MV-4-11 (cell line): Measurements from ENCODE around the gene GPA33.

Source experiments
- DNase-seq: peaks from one replicate; lab custom pipeline; 2025; lab: John Stamatoyannopoulos, UW

The GPA33 gene

GRCh38 chr1:167090314-167090942 lies at the start of gene GPA33:
TSS of gene GPA33 (minus strand) at chr1:167090377. CDS start at chr1:167090287, 90 bp downstream.
- DNase-seq, result peak; percentile 61

GRCh38 chr1:167138703-167139102 lies 48.5 kb upstream of the GPA33 start:
- DNase-seq, result no peak

GRCh38 chr1:167137793-167138510 lies 47.8 kb upstream of the GPA33 start:
- DNase-seq, result no peak

- no peak for DNase-seq
These were observed 47.2 kb upstream of the GPA33 start for GRCh38 chr1:167137332-167137781.

- DNase-seq, result no peak
These were observed 46.6 kb upstream of the GPA33 start for GRCh38 chr1:167136806-167137205.

GRCh38 chr1:167136191-167136614 lies 46.0 kb upstream of the GPA33 start:
- no peak for DNase-seq

GRCh38 chr1:167135281-167135840 lies 45.2 kb upstream of the GPA33 start:
- no peak for DNase-seq

- DNase-seq, result no peak
These were observed 42.3 kb upstream of the GPA33 start for GRCh38 chr1:167132301-167133010.

- no peak for DNase-seq
These were observed 40.8 kb upstream of the GPA33 start for GRCh38 chr1:167130829-167131510.

- DNase-seq, result no peak
These were observed 38.4 kb upstream of the GPA33 start for GRCh38 chr1:167128261-167129227.

- DNase-seq, result no peak
These were observed 37.5 kb upstream of the GPA33 start for GRCh38 chr1:167127661-167128060.

GRCh38 chr1:167127236-167127635 lies 37.1 kb upstream of the GPA33 start:
- no peak for DNase-seq

GRCh38 chr1:167126811-167127210 lies 36.6 kb upstream of the GPA33 start:
- no peak for DNase-seq

- DNase-seq, result no peak
These were observed 36.1 kb upstream of the GPA33 start for GRCh38 chr1:167126317-167126716.

GRCh38 chr1:167122568-167122967 lies 32.4 kb upstream of the GPA33 start:
- DNase-seq, result no peak

GRCh38 chr1:167122121-167122480 lies 31.9 kb upstream of the GPA33 start:
- no peak for DNase-seq

GRCh38 chr1:167121375-167122120 lies 31.4 kb upstream of the GPA33 start:
- no peak for DNase-seq

- no peak for DNase-seq
These were observed 30.7 kb upstream of the GPA33 start for GRCh38 chr1:167120899-167121298.

- DNase-seq, result no peak
These were observed 29.5 kb upstream of the GPA33 start for GRCh38 chr1:167119696-167120095.

GRCh38 chr1:167118188-167118587 lies 28.0 kb upstream of the GPA33 start:
- no peak for DNase-seq
